H1 (cell line): Measurements from ENCODE around the gene OR8B12. TPM values are rescaled to one million over a fixed set of nuclear protein-coding genes. Genes with fewer than 3 reads are reported as not detected.

Source experiments
- CTCF ChIA-PET: fragments of 300-600 bp; sonication (Branson Sonifier 250); formaldehyde crosslinking; loops from one replicate; lab custom pipeline; 2021; ENCODE audit not compliant: partially characterized antibody; lab: Charles Lee
- POLR2A ChIA-PET: fragments of 300-600 bp; sonication (Branson Sonifier 250); formaldehyde crosslinking; loops from one replicate; lab custom pipeline; 2021; ENCODE audit warnings: inconsistent platforms; ENCODE audit not compliant: partially characterized antibody; lab: Charles Lee
- DNase-seq, 2 experiments: peaks; one replicate each; pipeline versions ENCODE4 v3.0.0 to v3.0.0-alpha.2; 2010 to 2022; ENCODE audit warnings: low spot score in 2 of 2, low read depth in 1 of 2, mixed read lengths in 1 of 2
- FAIRE-seq: peaks from 2 replicates; lab custom pipeline; 2011; peaks lifted over from hg19 to GRCh38; lab: Jason Lieb, UNC
- H2AFZ ChIP-seq: 2 replicates; pipeline ENCODE4 v1.8.1; 2012; ENCODE audit warnings: low read length, inconsistent platforms
- H2AK5ac ChIP-seq: 2 replicates; pipeline ENCODE4 v1.6.1; 2013; ENCODE audit warnings: low read depth, low read length
- H2BK120ac ChIP-seq: replicated peaks from 2 replicates; pipeline ENCODE3; 2013; ENCODE audit warnings: low read depth, low read length, inconsistent platforms
- H2BK12ac ChIP-seq: 2 replicates; pipeline ENCODE4 v1.6.1; 2013; ENCODE audit warnings: low read depth, low read length
- H2BK15ac ChIP-seq: 2 replicates; pipeline ENCODE4 v1.6.1; 2013; ENCODE audit warnings: low read length
- H2BK20ac ChIP-seq: 2 replicates; pipeline ENCODE4 v1.6.1; 2013; ENCODE audit warnings: low read length
- H2BK5ac ChIP-seq: 2 replicates; pipeline ENCODE4 v1.6.1; 2013; ENCODE audit warnings: low read depth, low read length
- H3K14ac ChIP-seq: 2 replicates; pipeline ENCODE4 v1.6.1; 2013; ENCODE audit warnings: inconsistent platforms; ENCODE audit not compliant: insufficient read length
- H3K18ac ChIP-seq: 2 replicates; pipeline ENCODE4 v1.6.1; 2013; ENCODE audit warnings: low read length; ENCODE audit errors: extremely low read depth
- H3K23ac ChIP-seq: 2 replicates; pipeline ENCODE4 v1.6.1; 2013; ENCODE audit warnings: inconsistent platforms; ENCODE audit not compliant: insufficient read length
- H3K23me2 ChIP-seq: 2 replicates; pipeline ENCODE4 v1.6.1; 2013; ENCODE audit warnings: low read depth, low read length
- H3K27ac ChIP-seq: 2 replicates; pipeline ENCODE4 v1.6.1; 2011; ENCODE audit warnings: low read depth, low read length, inconsistent platforms
- H3K27me3 ChIP-seq, 4 experiments: replicated peaks in 1 of 4; 1 replicate in 1 of 4; 2 replicates in 3 of 4; pipeline versions ENCODE4 v1.6.1 to v1.8.1; 2011 to 2013; ENCODE audit warnings: low read length in 3 of 4, mild to moderate bottlenecking in 3 of 4, inconsistent platforms in 2 of 4, mixed read lengths in 2 of 4, moderate library complexity in 1 of 4; ENCODE audit not compliant: control insufficient read depth in 3 of 4, insufficient read depth in 3 of 4; ENCODE audit errors: extremely low read depth in 1 of 4
- H3K36me3 ChIP-seq, 4 experiments: 2 replicates each; pipeline versions ENCODE4 v1.6.1 to v1.8.1; 2011 to 2013; ENCODE audit warnings: mild to moderate bottlenecking in 4 of 4, low read length in 3 of 4, moderate library complexity in 2 of 4, control low read depth in 1 of 4, inconsistent platforms in 1 of 4; ENCODE audit not compliant: insufficient read depth in 4 of 4, control insufficient read depth in 2 of 4
- H3K4ac ChIP-seq: replicated peaks from 2 replicates; pipeline ENCODE3; 2013; ENCODE audit warnings: low read length, low read depth, mixed read lengths, inconsistent platforms; ENCODE audit not compliant: insufficient read length
- H3K4me1 ChIP-seq, 4 experiments: replicated peaks in 1 of 4; 1 replicate in 1 of 4; 2 replicates in 3 of 4; pipeline versions ENCODE4 v1.6.1 to v1.8.1; 2011 to 2013; ENCODE audit warnings: low read length in 3 of 4, inconsistent platforms in 2 of 4, mixed read lengths in 1 of 4; ENCODE audit not compliant: insufficient read depth in 4 of 4, control insufficient read depth in 3 of 4
- H3K4me2 ChIP-seq, 2 experiments: 2 replicates each; pipeline versions ENCODE4 v1.6.1 to v1.8.1; 2011 to 2013; ENCODE audit warnings: low read depth in 2 of 2, low read length in 2 of 2, control low read depth in 1 of 2, inconsistent platforms in 1 of 2, mild to moderate bottlenecking in 1 of 2; ENCODE audit not compliant: insufficient read depth in 1 of 2
- H3K4me3 ChIP-seq, 4 experiments: fragments of 200-600, 300-600 bp in 1 of 4; sonication (generic), shearing (Covaris generic), sonication (Bioruptor Twin) in 1 of 4; 2 replicates each; pipeline versions ENCODE4 v1.5.1 to v1.8.1; 2011 to 2016; ENCODE audit warnings: low read length in 4 of 4, low read depth in 3 of 4, control low read depth in 2 of 4, inconsistent platforms in 2 of 4, mild to moderate bottlenecking in 2 of 4, mixed read lengths in 1 of 4, moderate library complexity in 1 of 4; ENCODE audit not compliant: insufficient read depth in 2 of 4; ENCODE audit errors: extremely low read depth in 1 of 4
- H3K56ac ChIP-seq: replicated peaks from 2 replicates; pipeline ENCODE3; 2013; ENCODE audit warnings: low read depth, mild to moderate bottlenecking, mixed read lengths, low read length, inconsistent platforms; ENCODE audit not compliant: insufficient read length
- H3K79me1 ChIP-seq: 2 replicates; pipeline ENCODE4 v1.6.1; 2013; ENCODE audit warnings: low read depth, low read length, control low read depth
- H3K79me2 ChIP-seq, 2 experiments: 2 replicates each; pipeline versions ENCODE4 v1.6.1 to v1.8.1; 2012 to 2013; ENCODE audit warnings: low read length in 2 of 2, mild to moderate bottlenecking in 2 of 2, inconsistent platforms in 1 of 2; ENCODE audit not compliant: insufficient read depth in 2 of 2, control insufficient read depth in 1 of 2
- H3K9ac ChIP-seq, 4 experiments: replicated peaks in 1 of 4; 1 replicate in 1 of 4; 2 replicates in 3 of 4; pipeline versions ENCODE4 v1.6.1 to v1.8.1; 2011 to 2013; ENCODE audit warnings: low read depth in 3 of 4, low read length in 3 of 4, control low read depth in 2 of 4, mild to moderate bottlenecking in 2 of 4, moderate library complexity in 2 of 4, inconsistent platforms in 1 of 4; ENCODE audit errors: extremely low read depth in 1 of 4
- H3K9me3 ChIP-seq, 2 experiments: 2 replicates each; pipeline versions ENCODE4 v1.6.1 to v1.8.1; 2012 to 2013; ENCODE audit warnings: mild to moderate bottlenecking in 2 of 2, moderate library complexity in 2 of 2, control low read depth in 1 of 2, inconsistent platforms in 1 of 2, low read depth in 1 of 2, low read length in 1 of 2, mixed read lengths in 1 of 2; ENCODE audit not compliant: insufficient read depth in 2 of 2
- H4K20me1 ChIP-seq, 2 experiments: replicated peaks in 1 of 2; 2 replicates each; pipeline versions ENCODE3 to v1.8.1; 2011 to 2013; ENCODE audit warnings: inconsistent platforms in 2 of 2, low read length in 2 of 2, mild to moderate bottlenecking in 1 of 2; ENCODE audit not compliant: insufficient read depth in 2 of 2, control insufficient read depth in 1 of 2
- H4K5ac ChIP-seq: 2 replicates; pipeline ENCODE4 v1.6.1; 2013; ENCODE audit warnings: low read length, low read depth, mixed read lengths, inconsistent platforms; ENCODE audit not compliant: insufficient read length
- H4K8ac ChIP-seq: 2 replicates; pipeline ENCODE4 v1.8.0; 2013; ENCODE audit warnings: mild to moderate bottlenecking, moderate library complexity, low read length, inconsistent platforms; ENCODE audit not compliant: insufficient read depth; ENCODE audit errors: extremely low read depth
- H4K91ac ChIP-seq: replicated peaks from 2 replicates; pipeline ENCODE3; 2013; ENCODE audit warnings: low read length, mixed read lengths, inconsistent platforms; ENCODE audit not compliant: insufficient read length
- BACH1 ChIP-seq: IDR thresholded peaks from 2 replicates; pipeline ENCODE4 v1.6.1; 2012; ENCODE audit warnings: low read length, improper control_type of control experiment
- CHD2 ChIP-seq: IDR thresholded peaks from 2 replicates; pipeline ENCODE4 v1.6.1; 2012; ENCODE audit warnings: low read length, improper control_type of control experiment
- SRF ChIP-seq: IDR thresholded peaks from 2 replicates; pipeline ENCODE4 v1.6.1; 2011; ENCODE audit warnings: mild to moderate bottlenecking, low read depth, low read length, moderate library complexity
- WGBS, 2 experiments: shearing (Covaris generic) in 1 of 2; methylation state at CpG; one replicate each; pipeline versions ENCODE4 v1.1.6 to v1.1.7; 2013 to 2015; ENCODE audit warnings: low lambda C conversion rate in 2 of 2, mixed read lengths in 2 of 2, inconsistent platforms in 1 of 2, low coverage in 1 of 2, missing lambda C conversion rate in 1 of 2; ENCODE audit not compliant: insufficient replicate concordance in 2 of 2, insufficient coverage in 1 of 2, insufficient read length in 1 of 2; ENCODE audit errors: extremely low coverage in 1 of 2, missing lambda C conversion rate in 1 of 2; 5-methylcytosine and 5-hydroxymethylcytosine counted together
- polyA plus RNA-seq, 7 experiments: library from polyadenylated mRNA; depleted of rRNA in 3 of 7; stranded (reverse) in 5 of 7; unstranded in 2 of 7; fragments of >200 nt in 5 of 7; fragments of 200-250 nt in 2 of 7; gene quantifications; 1 replicate in 5 of 7; 2 replicates in 1 of 7; 4 replicates in 1 of 7; pipeline versions ENCODE4 v1.2.1 to v1.2.3, GENCODE V29; 2011 to 2013; ENCODE audit warnings: missing spikeins in 2 of 7, mixed read lengths in 2 of 7
- total RNA-seq: library from RNA; stranded (reverse); fragmentation: NEBNext Ultra II Directional; extraction: Animal tissue kit (Norgen Biotek cat#: 25700); gene quantifications from 2 replicates; pipeline ENCODE4 v1.2.1, GENCODE V29; 2021
- TF ChIP-seq, protein P1 (sequence below): IDR thresholded peaks from 2 replicates; pipeline ENCODE4 v1.6.1; 2011; ENCODE audit warnings: low read length, improper control_type of control experiment

Gene OR8B12
- total and polyA plus RNA-seq, 2 of the 8 experiments (the other 6 are each of a cell fraction or from before 2014, with no cell fraction given): not detected

GRCh38 chr11:124582565-124582964 lies 39.1 kb upstream of the OR8B12 start:
- no peak overlapping the region for H3K14ac ChIP-seq
- no peaks in the 10 kb centered on the region for H3K23me2 ChIP-seq
- no peak overlapping the region for H2BK12ac ChIP-seq
- TF ChIP-seq SRF (no peak), BACH1 (no peak), CHD2 (no peak)
- TF ChIP-seq, protein P1, sequence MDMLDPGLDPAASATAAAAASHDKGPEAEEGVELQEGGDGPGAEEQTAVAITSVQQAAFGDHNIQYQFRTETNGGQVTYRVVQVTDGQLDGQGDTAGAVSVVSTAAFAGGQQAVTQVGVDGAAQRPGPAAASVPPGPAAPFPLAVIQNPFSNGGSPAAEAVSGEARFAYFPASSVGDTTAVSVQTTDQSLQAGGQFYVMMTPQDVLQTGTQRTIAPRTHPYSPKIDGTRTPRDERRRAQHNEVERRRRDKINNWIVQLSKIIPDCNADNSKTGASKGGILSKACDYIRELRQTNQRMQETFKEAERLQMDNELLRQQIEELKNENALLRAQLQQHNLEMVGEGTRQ: no peak
- TF ChIP-seq, all 59 proteins: peak for 0
- Histone ChIP-seq H4K91ac (no peak overlapping the region), H4K20me1 (no peaks in the 10 kb centered on the region), H3K4me2 (no peak overlapping the region), H3K4ac (no peak overlapping the region), H3K9me3 (no peaks in the 10 kb centered on the region), H4K8ac (no peak overlapping the region), H2AK5ac (no peak overlapping the region), H3K27me3 (no peaks in the 10 kb centered on the region), H2BK120ac (no peak overlapping the region), H3K79me2 (no peaks in the 10 kb centered on the region), H4K5ac (no peak overlapping the region), H3K23ac (no peak overlapping the region), H3K36me3 (no peaks in the 10 kb centered on the region), H2BK15ac (no peak overlapping the region), H3K18ac (no peak overlapping the region), H2BK5ac (no peak overlapping the region), H2BK20ac (no peak overlapping the region), H3K56ac (no peak overlapping the region), H3K27ac (no peak overlapping the region), H3K79me1 (no peaks in the 10 kb centered on the region), H3K4me3 (no peak overlapping the region), H3K4me1 (peaks cover 0 to 3% (median 0%) of the 10 kb centered on the region in 4 experiments; a peak in 1 of 7 replicates), H2AFZ (peak overlapping the region; percentile 40; the same call in 1 of the 2 replicates), H3K9ac (no peak overlapping the region)
- ChIA-PET CTCF (interaction anchor here (0.6 to 5.3 kb wide), 3 partner anchors 11 to 167 kb away, joined by 3 to 59 read pairs (median 9); no protein-coding TSS in a partner anchor), POLR2A (no interaction called here)
- WGBS, 2 experiments: 88% methylated on average over 2 of the region's 2 CpGs; no CpG with 5 or more reads in 1 of the 2 experiments
- DNase-seq: no peak
- no peak for FAIRE-seq
